Vagina (tissue), 2 donors: ENCODE data around the gene MPHOSPH9.

Experiments
- POLR2A ChIP-seq, 2 donors: fragments of 450-650 bp; IDR thresholded peaks; one replicate each; pipeline ENCODE4 v1.6.1; 2017; ENCODE audit warnings: antibody characterized with exemption in 2 of 2, mild to moderate bottlenecking in 2 of 2, moderate library complexity in 2 of 2
- POLR2AphosphoS5 ChIP-seq, 2 donors: sonication (generic); formaldehyde crosslinking; IDR thresholded peaks; one replicate each; pipeline ENCODE4 v1.9.0; 2017; ENCODE audit warnings: antibody characterized with exemption in 2 of 2, mild to moderate bottlenecking in 2 of 2, low read depth in 1 of 2; ENCODE audit not compliant: insufficient read depth in 1 of 2

GRCh38 chr12:123140676-123141614 lies 92.0 kb downstream of the MPHOSPH9 start:
- TF ChIP-seq POLR2AphosphoS5 (IDR thresholded peaks at IDR 0.05; ENCODE audit: insufficient read depth in 1 of 2, low read depth in 1 of 2) (no peak), POLR2A (IDR thresholded peaks at IDR 0.05) (no peak)
